Measurements from ENCODE around the gene SNX14. TPM values are rescaled to one million over a fixed set of nuclear protein-coding genes. Genes with fewer than 3 reads are reported as not detected.
"Not testable (repeated sequence)": the region's sequence is repeated elsewhere in the genome, so short reads cannot be mapped to it uniquely, and the experiment has no call there.

SNX14 gene
- 10 to 100 TPM; 82.1 to 84.1 TPM for total RNA-seq
- 10 to 100 TPM; 40.9 to 54.6 (median 45.7) TPM for polyA plus RNA-seq
- total RNA-seq, result 20.4 to 56.8 (median 39.5) reads per million in 6 experiments

GRCh38 chr6:85593438-85594196 lies at the start of gene SNX14:
Gene SNX14 (minus strand): TSS chr6:85593858. CDS start chr6:85593718, 140 bp downstream.
- Mint-ChIP-seq H3K9me3 (peaks cover 0 to 5% (median 0%) of the 10 kb centered on the region in 9 donors), H3K27me3 (no peaks in the 10 kb centered on the region), H3K4me3 (peak within 1 kb of the TSS; percentile 92 to 99 (median 96)), H3K36me3 (peaks cover 0 to 16% (median 13%) of the 10 kb centered on the region in 3 donors), H3K27ac (peak within 1 kb of the TSS; percentile 92 to 98 (median 98)), H3K4me1 (peaks cover 27 to 56% (median 49%) of the 10 kb centered on the region in 4 donors)
- DNase-seq, result peak; percentile 60 to 90 (median 76)
- ATAC-seq, result peak; percentile 82 to 84
- POLR2A ChIA-PET, result interaction anchor here (0.5 to 5.2 kb wide), 18 partner anchors 10 to 1996 kb away, joined by 3 to 90 read pairs (median 3); partner anchors contain the start of genes NT5E, RARS2 and SYNCRIP

GRCh38 chr6:85642774-85643536 lies 49.3 kb upstream of the SNX14 start, which contains the start of gene SYNCRIP:
Gene SYNCRIP (minus strand): TSS chr6:85642886. CDS start chr6:85641439, 1,447 bp downstream.
- peaks cover 28 to 49% (median 45%) of the 10 kb centered on the region in 4 donors for H3K4me1 Mint-ChIP-seq
- ATAC-seq (peak; percentile 72 to 83), DNase-seq (peak; percentile 97 to 99 (median 98))
- POLR2A ChIA-PET, result interaction anchor here (0.7 to 9.4 kb wide), 18 partner anchors 9 to 1415 kb away, joined by 3 to 570 read pairs (median 6); partner anchors contain the start of genes CEP162, NT5E and SNX14
- H3K9me3 Mint-ChIP-seq, result no peaks in the 10 kb centered on the region
- H3K4me3 Mint-ChIP-seq, result peak within 1 kb of the TSS; percentile 91 to 100 (median 96)
- no peaks in the 10 kb centered on the region for H3K27me3 Mint-ChIP-seq
- peaks cover 4 to 38% (median 12%) of the 10 kb centered on the region in 3 donors for H3K36me3 Mint-ChIP-seq
- H3K27ac Mint-ChIP-seq, result peak within 1 kb of the TSS; percentile 93 to 100 (median 99)

- Mint-ChIP-seq H3K9me3 (no peaks in the 10 kb centered on the region), H3K36me3 (peaks cover 9 to 47% (median 19%) of the 10 kb centered on the region in 3 donors), H3K4me1 (peaks cover 32 to 57% (median 53%) of the 10 kb centered on the region in 4 donors), H3K27me3 (no peaks in the 10 kb centered on the region), H3K4me3 (peak overlapping the region; percentile 86 to 100 (median 95)), H3K27ac (peak overlapping the region; percentile 93 to 100 (median 98))
- POLR2A ChIA-PET, result interaction anchor here (0.7 to 9.4 kb wide), 17 partner anchors 8 to 1415 kb away, joined by 3 to 570 read pairs (median 6); partner anchors contain the start of genes CEP162, NT5E and SNX14
- ATAC-seq (peak; percentile 0 to 8), DNase-seq (peak; percentile 33 to 70 (median 53))
These were observed 48.5 kb upstream of the SNX14 start for GRCh38 chr6:85641897-85642773.

GRCh38 chr6:85641522-85641896 lies 47.9 kb upstream of the SNX14 start:
- DNase-seq (no peak), ATAC-seq (no peak)
- POLR2A ChIA-PET, result interaction anchor here (1.3 to 9.4 kb wide), 5 partner anchors 30 to 48 kb away, joined by 6 to 570 read pairs (median 77); partner anchors contain the start of gene SNX14
- H3K9me3 Mint-ChIP-seq, result no peaks in the 10 kb centered on the region
- peak overlapping the region; percentile 93 to 100 (median 98) for H3K27ac Mint-ChIP-seq
- peak overlapping the region; percentile 86 to 100 (median 95) for H3K4me3 Mint-ChIP-seq
- no peaks in the 10 kb centered on the region for H3K27me3 Mint-ChIP-seq
- peaks cover 9 to 53% (median 26%) of the 10 kb centered on the region in 3 donors for H3K36me3 Mint-ChIP-seq
- peaks cover 34 to 62% (median 56%) of the 10 kb centered on the region in 4 donors for H3K4me1 Mint-ChIP-seq

GRCh38 chr6:85640821-85641220 lies 47.2 kb upstream of the SNX14 start:
- H3K36me3 Mint-ChIP-seq, result peaks cover 9 to 60% (median 28%) of the 10 kb centered on the region in 3 donors
- H3K27ac Mint-ChIP-seq, result peak overlapping the region; percentile 31 to 99 (median 83)
- H3K4me3 Mint-ChIP-seq, result peak overlapping the region; percentile 86 to 100 (median 95)
- DNase-seq (no peak), ATAC-seq (no peak)
- POLR2A ChIA-PET, result interaction anchor here (3.4 to 9.4 kb wide), 3 partner anchors 31 to 47 kb away, joined by 17 to 570 read pairs (median 104); partner anchors contain the start of gene SNX14
- peaks cover 35 to 63% (median 57%) of the 10 kb centered on the region in 4 donors for H3K4me1 Mint-ChIP-seq
- H3K27me3 Mint-ChIP-seq, result no peaks in the 10 kb centered on the region
- H3K9me3 Mint-ChIP-seq, result no peaks in the 10 kb centered on the region

- DNase-seq (no peak), ATAC-seq (no peak)
- peak overlapping the region in 3 of 10 donors; percentile 9 to 91 (median 51) for H3K4me3 Mint-ChIP-seq
- peak overlapping the region in 3 of 10 donors; percentile 25 to 73 (median 35) for H3K27ac Mint-ChIP-seq
- POLR2A ChIA-PET, result interaction anchor here (1.6 to 9.4 kb wide), 2 partner anchors 32 to 39 kb away, joined by 9 to 570 read pairs; no protein-coding TSS in a partner anchor
- H3K36me3 Mint-ChIP-seq, result peaks cover 9 to 91% (median 37%) of the 10 kb centered on the region in 3 donors
- H3K9me3 Mint-ChIP-seq, result no peaks in the 10 kb centered on the region
- H3K4me1 Mint-ChIP-seq, result peaks cover 30 to 64% (median 54%) of the 10 kb centered on the region in 4 donors
- no peaks in the 10 kb centered on the region for H3K27me3 Mint-ChIP-seq
These were observed 43.9 kb upstream of the SNX14 start for GRCh38 chr6:85637579-85637978.

GRCh38 chr6:85632164-85632942 lies 38.7 kb upstream of the SNX14 start:
- POLR2A ChIA-PET, result interaction anchor here (2.4 kb wide), 1 partner anchor 46 kb away, joined by 10 read pairs; no protein-coding TSS in a partner anchor
- DNase-seq (no peak), ATAC-seq (no peak)
- Mint-ChIP-seq H3K36me3 (peaks cover 7 to 98% (median 33%) of the 10 kb centered on the region in 3 donors), H3K4me1 (peaks cover 16 to 66% (median 38%) of the 10 kb centered on the region in 4 donors), H3K9me3 (no peaks in the 10 kb centered on the region), H3K27me3 (no peaks in the 10 kb centered on the region), H3K4me3 (no peak overlapping the region), H3K27ac (peak overlapping the region in 1 of 10 donors; percentile 65)

- H3K36me3 Mint-ChIP-seq, result peaks cover 5 to 98% (median 22%) of the 10 kb centered on the region in 3 donors
- not testable (repeated sequence) for H3K4me3 Mint-ChIP-seq, DNase-seq, H3K9me3 Mint-ChIP-seq, ATAC-seq, H3K27me3 Mint-ChIP-seq
- H3K27ac Mint-ChIP-seq, result peak overlapping the region in 4 of 10 donors; percentile 18 to 76 (median 64)
- H3K4me1 Mint-ChIP-seq, result peaks cover 12 to 71% (median 40%) of the 10 kb centered on the region in 4 donors
- POLR2A ChIA-PET, result interaction anchor here (0.6 to 2.4 kb wide), 2 partner anchors 47 to 1551 kb away, joined by 3 to 10 read pairs; no protein-coding TSS in a partner anchor
These were observed 37.5 kb upstream of the SNX14 start for GRCh38 chr6:85631117-85631516.

- Mint-ChIP-seq H3K36me3 (peaks cover 9 to 98% (median 23%) of the 10 kb centered on the region in 3 donors), H3K4me3 (peak overlapping the region in 2 of 10 donors; percentile 10 to 25), H3K27me3 (no peaks in the 10 kb centered on the region), H3K4me1 (peaks cover 30 to 82% (median 61%) of the 10 kb centered on the region in 4 donors), H3K9me3 (no peaks in the 10 kb centered on the region), H3K27ac (peak overlapping the region in 6 of 10 donors; percentile 0 to 78 (median 61))
- DNase-seq (no peak), ATAC-seq (no peak)
- POLR2A ChIA-PET, result no interaction called here
These were observed 34.7 kb upstream of the SNX14 start for GRCh38 chr6:85628353-85628752.

- no peaks in the 10 kb centered on the region for H3K27me3 Mint-ChIP-seq
- POLR2A ChIA-PET, result no interaction called here
- no peaks in the 10 kb centered on the region for H3K9me3 Mint-ChIP-seq
- H3K36me3 Mint-ChIP-seq, result peaks cover 10 to 97% (median 31%) of the 10 kb centered on the region in 3 donors
- DNase-seq (no peak), ATAC-seq (no peak)
- H3K4me1 Mint-ChIP-seq, result peaks cover 19 to 30% (median 24%) of the 10 kb centered on the region in 4 donors
- no peak overlapping the region for H3K4me3 Mint-ChIP-seq
- H3K27ac Mint-ChIP-seq, result peak overlapping the region in 1 of 10 donors; percentile 4
These were observed 26.6 kb upstream of the SNX14 start for GRCh38 chr6:85620308-85620707.

Measured in naive thymus-derived CD8-positive, alpha-beta T cell (primary cell).